HCT116 (cell line): ENCODE results near the gene AGAP1. TPM values are rescaled to one million over a fixed set of nuclear protein-coding genes. Genes with fewer than 3 reads are reported as not detected.

Source experiments
- ATAC-seq: fragments of 200-7000 bp; cut with Tn5 transposase; 2 replicates; pipeline ENCODE4 v1.9.1; 2020; ENCODE audit warnings: mild to moderate bottlenecking, moderate library complexity
- BruUV-seq: library from RNA; stranded (reverse); fragments of 400-500 nt; replicated peaks from 2 replicates; lab custom pipeline; 2021; lab: Mats Ljungman, UMichigan
- CTCF ChIA-PET: fragments of 300-600 bp; sonication (Branson Sonifier 250); formaldehyde crosslinking; loops from one replicate; lab custom pipeline; 2021; ENCODE audit warnings: antibody characterized with exemption; lab: Charles Lee
- POLR2A ChIA-PET: fragments of 300-600, 350-600 bp; sonication (Branson Sonifier 250); formaldehyde crosslinking; loops from one replicate; lab custom pipeline; 2021; ENCODE audit warnings: antibody characterized with exemption; lab: Charles Lee
- RAD21 ChIA-PET, 2 experiments: fragments of 300-600 bp; sonication (Branson Sonifier 250); formaldehyde crosslinking; loops; one replicate each; lab custom pipeline; 2023; ENCODE audit warnings: low total read pairs in 2 of 2; ENCODE audit not compliant: uncharacterized antibody in 2 of 2, unreplicated experiment in 2 of 2, low non-redundant PET in 1 of 2; lab: Charles Lee
- DNase-seq: peaks from one replicate; pipeline ENCODE4 v3.0.0-alpha.2; 2010; ENCODE audit warnings: low read depth, low spot score
- H2AFZ ChIP-seq: fragments of 200-600 bp; shearing (Covaris generic), sonication (generic); 2 replicates; pipeline ENCODE4 v1.6.1; 2017; ENCODE audit warnings: low read depth, mixed run types, mixed read lengths, antibody characterized with exemption, low read length; ENCODE audit not compliant: poor library complexity, severe bottlenecking
- H3K27ac ChIP-seq: 2 replicates; pipeline ENCODE4 v1.5.1; 2012; ENCODE audit warnings: low read depth, low read length
- H3K27me3 ChIP-seq: fragments of 200-600 bp; sonication (generic); 2 replicates; pipeline ENCODE4 v1.6.1; 2016; ENCODE audit warnings: mixed run types, low read length, mixed read lengths; ENCODE audit not compliant: insufficient read depth
- H3K36me3 ChIP-seq, 2 experiments: fragments of 200-500 bp in 1 of 2; fragments of 200-600 bp in 1 of 2; sonication (Bioruptor generic) in 1 of 2; sonication (generic) in 1 of 2; 2 replicates each; pipeline versions ENCODE4 v1.5.1 to v1.6.1; 2014 to 2016; ENCODE audit warnings: low read length in 2 of 2, inconsistent platforms in 1 of 2, mixed read lengths in 1 of 2, mixed run types in 1 of 2; ENCODE audit not compliant: insufficient read depth in 2 of 2, control insufficient read depth in 1 of 2
- H3K4me1 ChIP-seq, 2 experiments: fragments of 200-600 bp in 1 of 2; sonication (generic) in 1 of 2; 2 replicates each; pipeline versions ENCODE4 v1.5.1 to v1.6.1; 2012 to 2017; ENCODE audit warnings: low read length in 2 of 2, inconsistent platforms in 1 of 2, mild to moderate bottlenecking in 1 of 2, mixed read lengths in 1 of 2, mixed run types in 1 of 2, moderate library complexity in 1 of 2; ENCODE audit not compliant: insufficient read depth in 2 of 2, control insufficient read depth in 1 of 2
- H3K4me2 ChIP-seq: fragments of 200-600 bp; sonication (generic); 2 replicates; pipeline ENCODE4 v1.6.1; 2017; ENCODE audit warnings: mixed run types, low read length, mixed read lengths
- H3K4me3 ChIP-seq, 2 experiments: fragments of 200-600 bp in 1 of 2; sonication (generic) in 1 of 2; replicated peaks in 1 of 2; 2 replicates each; pipeline ENCODE4 v1.5.1; 2011 to 2016; ENCODE audit warnings: low read length in 2 of 2, control low read depth in 1 of 2, low read depth in 1 of 2, mild to moderate bottlenecking in 1 of 2, mixed read lengths in 1 of 2, mixed run types in 1 of 2
- H3K79me2 ChIP-seq: fragments of 200-600 bp; sonication (generic); 2 replicates; pipeline ENCODE4 v1.6.1; 2017; ENCODE audit warnings: mild to moderate bottlenecking, mixed run types, low read length, moderate library complexity, mixed read lengths; ENCODE audit not compliant: insufficient read depth
- H3K9ac ChIP-seq: fragments of 200-600 bp; sonication (generic); 2 replicates; pipeline ENCODE4 v1.6.1; 2016; ENCODE audit warnings: low read length, mixed read lengths
- H3K9me2 ChIP-seq: fragments of 200-600 bp; sonication (generic), shearing (Covaris generic); 2 replicates; pipeline ENCODE4 v1.6.1; 2017; ENCODE audit warnings: mixed run types, mild to moderate bottlenecking, moderate library complexity; ENCODE audit not compliant: insufficient read depth
- H3K9me3 ChIP-seq, 2 experiments: fragments of 200-500 bp in 1 of 2; fragments of 200-600 bp in 1 of 2; sonication (Bioruptor generic) in 1 of 2; sonication (generic) in 1 of 2; 2 replicates each; pipeline ENCODE4 v1.6.1; 2014 to 2017; ENCODE audit warnings: low read length in 2 of 2, mixed read lengths in 2 of 2, inconsistent platforms in 1 of 2, low read depth in 1 of 2, mild to moderate bottlenecking in 1 of 2, mixed run types in 1 of 2, moderate library complexity in 1 of 2; ENCODE audit not compliant: control insufficient read depth in 1 of 2, insufficient read depth in 1 of 2
- H4K20me1 ChIP-seq: fragments of 200-600 bp; sonication (generic), shearing (Covaris generic); 2 replicates; pipeline ENCODE4 v1.6.1; 2017; ENCODE audit warnings: mixed run types, mild to moderate bottlenecking, moderate library complexity; ENCODE audit not compliant: insufficient read depth
- CTCF ChIP-seq, 3 experiments: fragments of 200-600 bp in 1 of 3; sonication (generic) in 1 of 3; IDR thresholded peaks in 2 of 3; conservative IDR thresholded peaks in 1 of 3; 2 replicates each; pipeline ENCODE4 v1.5.1; 2012 to 2017; ENCODE audit warnings: low read depth in 2 of 3, low read length in 2 of 3, antibody characterized with exemption in 1 of 3, borderline replicate concordance in 1 of 3, control low read depth in 1 of 3, mild to moderate bottlenecking in 1 of 3, mixed read lengths in 1 of 3, mixed run types in 1 of 3, moderate library complexity in 1 of 3; ENCODE audit not compliant: insufficient read depth in 1 of 3
- ELF1 ChIP-seq: IDR thresholded peaks from 2 replicates; pipeline ENCODE4 v1.6.1; 2012; ENCODE audit warnings: low read depth, borderline replicate concordance
- EZH2 ChIP-seq: fragments of 200-600 bp; sonication (generic); IDR thresholded peaks from 2 replicates; pipeline ENCODE4 v1.6.1; 2017; ENCODE audit warnings: antibody characterized with exemption, mixed run types
- EZH2phosphoT487 ChIP-seq: fragments of 200-600 bp; IDR thresholded peaks from 2 replicates; pipeline ENCODE4 v1.6.1; 2018; ENCODE audit warnings: antibody characterized with exemption, borderline replicate concordance
- JUND ChIP-seq: IDR thresholded peaks from 2 replicates; pipeline ENCODE4 v1.6.1; 2012
- MAX ChIP-seq: IDR thresholded peaks from 2 replicates; pipeline ENCODE4 v1.6.1; 2012
- RAD21 ChIP-seq: IDR thresholded peaks from 2 replicates; pipeline ENCODE4 v1.6.1; 2012; ENCODE audit warnings: low read depth, mild to moderate bottlenecking
- REST ChIP-seq: IDR thresholded peaks from 2 replicates; pipeline ENCODE4 v1.6.1; 2012; ENCODE audit warnings: low read depth
- SRF ChIP-seq: IDR thresholded peaks from 2 replicates; pipeline ENCODE4 v1.6.1; 2012; ENCODE audit warnings: low read depth
- YY1 ChIP-seq: IDR thresholded peaks from 2 replicates; pipeline ENCODE4 v1.6.1; 2011; ENCODE audit warnings: low read length, low read depth, moderate library complexity, mild to moderate bottlenecking; ENCODE audit not compliant: insufficient replicate concordance; ENCODE audit errors: extremely low read depth
- ZBTB33 ChIP-seq: IDR thresholded peaks from 2 replicates; pipeline ENCODE4 v1.6.1; 2011; ENCODE audit warnings: mild to moderate bottlenecking, low read length, moderate library complexity; ENCODE audit not compliant: insufficient replicate concordance; ENCODE audit errors: extremely low read depth
- ZFX ChIP-seq: fragments of 450-650 bp; IDR thresholded peaks from 2 replicates; pipeline ENCODE4 v1.6.1; 2017
- intact Hi-C: fragments of 100-400 bp; cut with micrococcal nuclease; formaldehyde crosslinking; loops from 2 replicates; pipeline ENCODE4 v1.10.0; 2022
- total RNA-seq: library from RNA; stranded (reverse); gene quantifications from one replicate; pipeline ENCODE4 v1.2.1, GENCODE V29; 2021; ENCODE audit not compliant: unreplicated experiment

Gene AGAP1
- total RNA-seq, 1 experiment from 2014 or later: 43.8 TPM

GRCh38 chr2:236086403-236086970 is 592.6 kb downstream of the AGAP1 start:
- intact Hi-C loops: no loop called here
- Histone ChIP-seq H3K4me3 (no peak overlapping the region), H3K9ac (no peak overlapping the region), H3K4me1 (no peaks in the 10 kb centered on the region), H3K9me2 (no peaks in the 10 kb centered on the region), H2AFZ (no peak overlapping the region), H3K9me3 (no peaks in the 10 kb centered on the region), H4K20me1 (no peaks in the 10 kb centered on the region), H3K79me2 (no peaks in the 10 kb centered on the region), H3K27me3 (no peaks in the 10 kb centered on the region), H3K4me2 (no peak overlapping the region), H3K36me3 (no peaks in the 10 kb centered on the region), H3K27ac (no peak overlapping the region)
- no peak for ATAC-seq
- ChIA-PET CTCF (interaction anchor here (1.5 kb wide), 1 partner anchor 57 kb away, joined by 3 read pairs; no protein-coding TSS in a partner anchor), POLR2A (no interaction called here), RAD21 (no interaction called here)
- no peak for DNase-seq
- TF ChIP-seq SRF (no peak), MAX (no peak), JUND (no peak), YY1 (no peak), EZH2phosphoT487 (no peak), ZFX (no peak), ZBTB33 (no peak), REST (no peak), ELF1 (no peak), CTCF (IDR thresholded peaks at IDR 0.05 in 2 of 3, conservative IDR thresholded peaks at IDR 0.05 in 1 of 3; ENCODE audit: borderline replicate concordance in 1 of 3, insufficient read depth in 1 of 3, low read depth in 2 of 3, low read length in 2 of 3) (no peak), EZH2 (no peak), RAD21 (no peak)
- BruUV-seq: no TSS peak
